Superior temporal gyrus (tissue), 1 donor: ENCODE results near the gene TMEM218.

Experiments
- DNase-seq: peaks from one replicate; pipeline ENCODE4 v3.0.0-alpha.2; 2016; ENCODE audit errors: extremely low spot score

Gene TMEM218

GRCh38 chr11:125055107-125055715 is 56.2 kb downstream of the TMEM218 start:
- DNase-seq, result no peak

GRCh38 chr11:125053167-125053566 is 58.3 kb downstream of the TMEM218 start:
- DNase-seq, result no peak

- no peak for DNase-seq
Observed at GRCh38 chr11:125052047-125052446, 59.4 kb downstream of the TMEM218 start.

GRCh38 chr11:125049164-125049792 is 62.1 kb downstream of the TMEM218 start:
- DNase-seq, result no peak
